Measurements from ENCODE around the gene AQR.
"Not testable (repeated sequence)": the region's sequence is repeated elsewhere in the genome, so short reads cannot be mapped to it uniquely, and the experiment has no call there.

Gene AQR

DNA sequence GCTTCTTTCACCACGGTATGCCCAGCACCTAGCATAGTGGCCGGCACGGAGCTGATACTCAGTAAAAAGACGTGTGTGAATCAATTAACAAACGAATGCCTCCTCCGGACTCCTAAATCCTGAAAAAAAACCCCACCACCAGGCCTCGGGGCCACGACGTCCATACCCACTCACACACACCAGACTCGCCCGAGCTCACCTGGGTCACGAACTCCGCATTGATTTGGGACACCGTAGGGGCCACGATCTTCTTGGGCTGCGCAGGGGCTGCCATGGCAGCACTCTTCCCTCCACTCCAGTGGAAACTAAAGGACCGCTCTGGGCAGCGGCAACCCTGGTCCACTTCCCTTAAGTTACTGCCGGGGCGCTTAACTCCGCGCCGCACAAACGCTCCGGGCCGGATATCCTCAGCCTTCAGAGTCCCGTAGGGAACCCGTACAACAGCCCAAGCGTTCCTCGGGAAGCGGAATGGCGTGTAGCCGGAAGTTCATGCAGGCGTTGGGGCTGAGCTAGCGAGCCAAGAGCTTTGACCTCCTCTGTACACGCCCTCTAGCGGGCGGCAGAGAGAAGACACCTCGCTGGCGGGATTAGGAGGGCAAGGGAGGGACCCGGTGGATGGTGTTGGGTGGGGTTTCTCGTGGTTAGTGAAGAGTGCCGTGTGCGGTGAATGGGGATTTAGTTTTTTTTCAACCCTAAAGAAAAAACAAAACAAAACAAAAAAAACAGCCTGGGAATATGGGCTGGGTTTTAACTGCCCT lies at the start of gene AQR:
Gene AQR, minus strand, starts transcription at position 403 of the 758 bp plus-strand sequence. Its CDS starts 129 bp downstream, at position 274.
- DNase-seq: peak; percentile 98

DNA sequence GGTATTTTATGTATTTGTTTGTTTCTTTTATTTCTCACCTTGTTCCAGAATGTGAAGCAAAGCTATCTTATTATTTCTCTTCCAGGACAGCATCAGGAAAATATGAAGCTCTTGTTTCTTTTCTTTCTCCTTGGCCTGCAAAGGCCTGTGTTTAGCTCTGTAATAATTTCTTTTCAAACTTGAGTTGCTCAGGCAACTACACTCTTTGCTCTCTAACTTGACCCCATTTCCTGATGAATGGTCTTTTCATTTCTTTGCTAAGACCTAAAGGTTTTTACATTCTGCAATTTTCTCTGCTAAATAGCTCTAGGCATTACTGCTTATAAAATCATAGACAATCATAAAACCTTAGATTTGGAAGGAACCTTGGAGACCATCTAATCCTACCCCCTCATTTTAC lies 44.7 kb upstream of the AQR start:
- DNase-seq: no peak

DNA sequence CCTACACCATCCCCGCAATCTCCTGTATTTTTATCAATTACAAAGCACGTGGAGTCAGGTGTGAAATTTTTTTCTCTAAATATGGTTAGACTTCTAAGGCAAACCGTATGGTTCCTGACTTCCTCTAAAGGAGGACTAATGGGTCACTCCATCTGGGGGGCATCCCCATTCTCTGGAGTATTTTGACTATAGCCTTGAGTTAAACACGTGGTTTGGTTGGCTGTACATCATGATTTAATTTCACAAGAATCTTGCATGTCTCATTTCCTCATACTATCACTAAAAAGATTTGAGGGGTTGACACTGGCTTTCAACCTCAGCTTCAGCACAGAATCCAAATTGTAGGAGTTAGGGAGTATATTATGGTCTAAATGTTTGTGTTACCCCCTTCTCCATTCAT lies 43.8 kb upstream of the AQR start:
- DNase-seq: no peak

DNA sequence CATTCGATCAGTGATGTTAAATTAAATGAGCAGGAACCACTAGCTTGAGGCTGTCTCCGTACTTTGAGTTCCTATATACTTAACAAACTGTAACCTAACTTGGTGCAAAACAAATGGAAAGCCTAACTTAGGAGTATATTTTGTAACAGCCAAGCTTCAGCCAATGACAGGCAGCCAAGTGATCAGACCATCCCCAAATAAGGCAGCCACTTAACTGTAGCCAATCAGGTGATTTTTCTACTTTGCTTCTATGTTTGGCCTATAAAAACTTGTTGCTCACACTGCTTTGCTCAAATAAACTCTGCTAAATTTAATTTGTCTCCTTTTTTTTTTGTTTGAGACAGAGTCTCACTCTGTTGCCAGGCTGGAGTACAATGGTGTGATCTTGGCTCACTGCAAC lies 37.9 kb upstream of the AQR start:
- no peak for DNase-seq

DNA sequence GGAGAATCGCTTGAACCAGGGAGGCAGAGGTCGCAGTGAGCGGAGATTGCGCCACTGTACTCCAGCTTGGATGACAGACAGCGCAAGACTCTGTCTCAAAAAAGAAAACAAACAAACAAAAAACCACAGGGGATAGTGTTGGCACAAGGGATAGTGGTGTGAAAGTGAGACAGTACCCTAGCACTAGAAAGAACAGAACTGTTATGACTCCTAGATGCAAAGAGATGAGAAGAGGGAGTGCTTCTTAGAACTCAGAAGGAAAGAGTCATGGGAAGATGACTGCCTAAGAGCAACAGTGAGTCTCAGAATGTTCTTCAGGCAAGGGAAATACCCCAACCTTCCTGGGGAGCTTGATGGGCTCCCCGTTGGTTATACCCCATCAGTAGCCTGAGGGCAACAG lies 36.4 kb upstream of the AQR start:
- no peak for DNase-seq

DNA sequence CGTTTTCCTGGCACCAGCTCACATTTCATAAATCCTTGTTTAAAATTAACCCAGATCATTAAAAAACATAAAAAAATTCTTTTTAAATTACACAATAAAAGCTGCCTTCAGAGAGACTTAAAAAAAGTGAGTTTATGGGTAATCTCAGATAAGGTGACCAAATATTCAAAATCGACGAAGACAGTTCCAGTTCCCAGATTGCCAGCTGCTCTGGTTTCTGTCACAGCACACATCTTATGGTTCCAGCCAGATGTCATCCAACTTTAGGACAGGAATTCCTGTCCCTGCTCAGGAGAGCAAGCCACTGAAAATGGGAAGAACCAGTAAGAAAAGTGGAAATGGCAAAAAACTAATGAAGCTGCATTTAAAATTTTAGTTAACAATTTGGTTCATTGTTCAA lies 34.4 kb upstream of the AQR start:
- no peak for DNase-seq

- peak; percentile 20 for DNase-seq
These were observed 31.0 kb upstream of the AQR start for GRCh38 chr15:35000511-35000910.

GRCh38 chr15:34999906-35000305 lies 30.4 kb upstream of the AQR start:
- no peak for DNase-seq

- DNase-seq: no peak
These were observed 25.4 kb upstream of the AQR start for GRCh38 chr15:34994925-34995324.

DNA sequence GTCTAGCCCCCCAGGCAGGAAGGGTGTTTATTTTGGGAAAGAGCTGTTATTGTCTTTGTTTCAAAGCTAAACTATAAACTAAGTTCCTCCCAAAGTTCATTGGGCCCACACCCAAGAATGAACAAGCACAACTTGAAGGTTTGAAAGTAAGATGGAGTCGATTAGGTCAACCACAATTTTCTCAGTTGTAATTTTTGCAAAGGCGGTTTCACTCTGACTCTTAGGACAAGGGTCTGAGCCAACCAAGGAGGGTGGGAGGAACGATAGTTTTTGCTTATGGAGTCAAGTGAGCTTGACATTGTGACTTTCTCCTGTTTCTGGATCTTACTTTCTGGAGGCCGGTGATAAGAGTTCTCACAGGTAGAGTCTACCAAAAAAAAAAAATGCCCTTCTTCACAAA lies 24.3 kb upstream of the AQR start:
- DNase-seq: no peak

GRCh38 chr15:34993412-34993811 lies 23.9 kb upstream of the AQR start:
- DNase-seq: peak; percentile 39

GRCh38 chr15:34988027-34988902 lies 18.7 kb upstream of the AQR start, which contains the start of gene ZNF770:
Gene ZNF770 (minus strand): TSS chr15:34988287. CDS start chr15:34983434, 4,853 bp downstream.
- peak; percentile 87 for DNase-seq

DNA sequence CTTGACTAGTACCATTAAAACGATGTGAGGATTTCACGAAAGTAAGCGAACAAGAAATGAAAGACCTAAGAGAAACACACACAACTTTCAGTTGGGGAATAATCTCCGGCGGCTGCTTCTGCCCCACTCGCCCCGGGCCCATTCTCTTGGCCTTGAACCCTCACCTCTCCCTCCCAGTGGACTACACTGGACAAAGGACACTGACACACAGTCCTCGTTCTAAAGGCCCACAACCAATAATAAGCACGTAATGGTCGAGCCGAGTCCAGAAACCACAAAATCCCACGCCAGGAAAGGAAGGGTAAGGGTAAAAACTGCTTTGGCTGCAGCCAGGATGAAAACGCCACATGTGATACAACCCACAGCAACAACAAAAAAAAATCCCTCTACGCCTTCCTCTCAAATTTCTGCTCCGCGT lies 18.1 kb upstream of the AQR start:
- no peak for DNase-seq

DNA sequence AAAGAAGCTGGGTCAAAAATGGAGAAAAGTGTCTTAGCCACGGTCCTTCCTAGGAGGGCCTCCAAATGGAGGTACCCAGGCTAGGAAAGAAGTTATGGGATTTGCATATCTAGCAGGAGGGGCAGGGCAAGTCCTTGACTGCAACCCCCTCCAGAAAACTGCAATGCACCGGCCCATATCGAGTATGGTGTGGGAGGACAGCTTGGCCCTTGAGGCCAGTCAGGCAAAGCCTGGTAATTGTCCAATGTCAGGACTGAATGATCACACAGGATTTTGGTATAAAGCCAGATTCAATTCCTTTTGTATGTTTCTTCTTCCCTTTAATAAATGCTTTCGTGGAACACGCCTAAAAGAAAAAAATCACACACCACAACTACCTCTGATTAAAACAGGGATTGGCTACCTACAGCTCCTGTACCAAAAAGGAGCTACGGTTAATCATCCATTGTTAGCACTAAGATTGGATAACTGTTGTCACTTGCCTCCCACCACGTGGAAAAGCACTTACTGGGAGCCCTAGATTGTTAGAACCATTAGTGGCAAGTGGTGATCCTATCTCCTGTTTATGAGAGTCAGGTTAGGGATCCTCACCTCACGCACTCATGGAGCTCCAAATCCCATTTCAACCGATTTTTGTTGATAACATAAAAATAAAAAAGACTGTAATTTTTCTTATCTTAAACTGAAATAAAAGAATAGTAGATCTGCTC lies 17.4 kb upstream of the AQR start:
- DNase-seq: peak; percentile 14

GRCh38 chr15:34986326-34986725 lies 16.8 kb upstream of the AQR start:
- no peak for DNase-seq

DNA sequence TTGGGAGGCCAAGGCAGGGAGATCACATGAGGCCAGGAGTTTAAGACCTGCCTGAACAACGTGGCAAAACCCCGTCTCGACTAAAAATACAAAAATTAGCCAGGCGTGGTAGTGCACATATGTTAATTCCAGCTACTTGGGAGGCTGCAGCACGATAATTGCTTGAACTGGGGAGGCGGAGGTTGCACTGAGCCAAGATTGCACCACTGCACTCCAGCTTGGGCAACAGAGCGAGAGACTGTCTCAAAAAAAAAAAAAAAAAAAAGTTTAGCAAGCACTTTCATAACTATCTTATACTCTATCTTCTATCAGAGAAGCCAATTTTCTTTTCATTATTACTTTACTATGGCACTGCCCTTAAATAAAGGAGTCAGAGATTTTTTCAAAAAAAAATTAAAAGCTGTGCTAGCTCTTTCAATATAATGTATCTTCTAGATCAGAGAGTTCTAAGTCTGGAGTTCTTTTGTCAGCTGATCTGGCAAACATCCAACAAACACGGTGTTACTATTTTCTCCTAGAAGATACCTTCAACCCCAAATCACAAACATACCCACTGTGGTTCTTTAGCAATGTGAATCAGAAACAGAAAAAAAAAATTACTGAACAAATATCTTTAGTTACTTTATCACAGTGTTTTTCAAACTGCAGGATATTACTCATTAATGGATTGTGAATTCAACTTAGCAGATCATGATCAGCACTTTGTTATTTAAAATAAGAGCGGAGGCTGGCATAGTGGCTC lies 15.5 kb upstream of the AQR start:
- DNase-seq: no peak

DNA sequence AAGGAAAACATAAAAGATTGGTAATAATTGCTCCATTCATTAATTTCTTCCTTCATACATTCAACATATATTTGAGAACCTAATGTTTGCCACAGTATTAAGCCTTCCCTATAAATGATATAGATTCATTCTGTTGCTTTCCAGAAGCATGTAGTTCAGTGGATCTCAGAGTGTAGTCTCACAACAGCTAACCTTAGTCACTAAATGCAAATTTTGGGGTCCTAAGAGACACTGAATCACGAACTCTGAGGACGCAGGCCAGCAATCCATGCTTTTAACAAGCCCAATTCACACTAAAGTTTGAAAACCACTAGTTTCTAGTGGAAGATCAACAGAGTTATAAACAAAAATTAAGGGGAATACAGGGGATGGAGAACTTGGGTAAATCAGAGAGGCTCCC lies 7.2 kb upstream of the AQR start:
- no peak for DNase-seq

GRCh38 chr15:34976073-34976472 lies 6.5 kb upstream of the AQR start:
- DNase-seq: no peak

GRCh38 chr15:34973512-34973911 lies 4.0 kb upstream of the AQR start:
- DNase-seq: no peak

GRCh38 chr15:34970098-34970643 lies 629 bp upstream of the AQR start:
- not testable (repeated sequence) for DNase-seq

DNA sequence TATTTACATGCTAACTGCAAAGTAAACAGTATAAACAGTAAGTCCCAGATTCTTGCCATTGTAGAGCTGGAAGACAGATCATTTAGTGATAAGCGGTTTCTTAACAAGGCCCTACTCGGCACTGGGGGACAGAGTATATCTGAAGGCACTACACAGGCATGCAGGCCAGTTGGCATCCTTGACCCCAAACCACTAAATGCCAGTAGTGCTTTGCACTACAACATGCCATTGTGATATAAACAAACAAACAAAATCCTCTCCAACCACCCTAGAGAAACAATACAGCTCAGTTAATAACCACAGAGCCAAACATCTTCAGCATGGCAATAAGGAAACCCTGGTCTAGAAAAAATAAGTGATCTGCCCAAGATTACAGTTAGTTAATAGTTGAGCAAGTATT lies 5.3 kb downstream of the AQR start:
- no peak for DNase-seq

- DNase-seq: no peak
These were observed 15.7 kb downstream of the AQR start for GRCh38 chr15:34953851-34954250.

All from DMS53 (cell line).